Prostate gland (tissue), 2 donors: ENCODE data around the gene PCYT1B. TPM values are rescaled to one million over a fixed set of nuclear protein-coding genes. Genes with fewer than 3 reads are reported as not detected.

ENCODE experiments used
- DNase-seq: peaks from one replicate; pipeline ENCODE4 v3.0.0-alpha.2; 2019; ENCODE audit warnings: low spot score
- H3K27ac ChIP-seq, 2 donors: fragments of 200-600 bp; sonication (generic); 2 replicates each; pipeline ENCODE4 v1.5.1; 2017 to 2019
- H3K27me3 ChIP-seq: fragments of 200-600 bp; sonication (generic); replicated peaks from 2 replicates; pipeline ENCODE4 v1.5.1; 2019; ENCODE audit not compliant: insufficient read depth
- H3K36me3 ChIP-seq, 2 donors: fragments of 200-600 bp; sonication (generic); 1 replicate in 1 of 2; 2 replicates in 1 of 2; pipeline versions ENCODE4 v1.5.1 to v1.8.1; 2017 to 2019
- H3K4me1 ChIP-seq: fragments of 200-600 bp; sonication (generic); replicated peaks from 2 replicates; pipeline ENCODE4 v1.5.1; 2019
- H3K4me3 ChIP-seq, 2 donors: fragments of 200-600 bp; sonication (generic); 2 replicates each; pipeline ENCODE4 v1.5.1; 2017 to 2019
- H3K9me3 ChIP-seq: fragments of 200-600 bp; sonication (generic); 2 replicates; pipeline ENCODE4 v1.5.1; 2017
- CTCF ChIP-seq, 4 experiments: fragments of 200-600 bp in 2 of 4; fragments of 450-650 bp in 2 of 4; sonication (generic) in 2 of 4; IDR thresholded peaks; 1 replicate in 3 of 4; 2 replicates in 1 of 4; pipeline ENCODE4 v1.5.1; 2016 to 2019; ENCODE audit warnings: antibody characterized with exemption in 4 of 4, mild to moderate bottlenecking in 2 of 4, moderate library complexity in 2 of 4
- POLR2A ChIP-seq: fragments of 450-650 bp; IDR thresholded peaks from one replicate; pipeline ENCODE4 v1.6.1; 2016; ENCODE audit warnings: antibody characterized with exemption, mild to moderate bottlenecking
- POLR2AphosphoS5 ChIP-seq: sonication (generic); formaldehyde crosslinking; IDR thresholded peaks from one replicate; pipeline ENCODE4 v1.6.1; 2017; ENCODE audit warnings: antibody characterized with exemption
- WGBS: methylation state at CpG from one replicate; pipeline ENCODE4 v1.1.5; 2018; 5-methylcytosine and 5-hydroxymethylcytosine counted together
- intact Hi-C: fragments of 100-400 bp; cut with DNase I; formaldehyde crosslinking; loops from one replicate; pipeline ENCODE4 v1.14.2; 2022
- total RNA-seq, 2 donors: library from RNA; depleted of rRNA; stranded (reverse); fragments of >200 nt; gene quantifications; one replicate each; pipeline ENCODE4 v1.1.0, GENCODE V29; 2016

The PCYT1B gene
- total RNA-seq, 2 donors from 2014 or later, result 0.27 to 6.9 TPM

GRCh38 chrX:24574743-24575142 is 72.4 kb downstream of the PCYT1B start:
- intact Hi-C loops, result no loop called here

GRCh38 chrX:24567169-24567568 is 80.0 kb downstream of the PCYT1B start:
- intact Hi-C loops, result no loop called here
- DNase-seq, result no peak
- H3K4me1 ChIP-seq, result no peaks in the 10 kb centered on the region
- H3K9me3 ChIP-seq, result no peaks in the 10 kb centered on the region
- no peaks in the 10 kb centered on the region for H3K27me3 ChIP-seq
- TF ChIP-seq POLR2A (no peak), POLR2AphosphoS5 (no peak), CTCF (IDR thresholded peaks at IDR 0.05) (no peak)
- no peak overlapping the region for H3K27ac ChIP-seq
- H3K4me3 ChIP-seq, result no peak overlapping the region
- WGBS, result 67% methylated on average over 4 of the region's 4 CpGs
- H3K36me3 ChIP-seq, result no peaks in the 10 kb centered on the region

More at GRCh38 chrX:24574743-24575142, 72.4 kb downstream of the PCYT1B start:
- 92% methylated on average over 4 of the region's 4 CpGs for WGBS
- no peaks in the 10 kb centered on the region for H3K4me1 ChIP-seq
- H3K27me3 ChIP-seq, result no peaks in the 10 kb centered on the region
- TF ChIP-seq POLR2AphosphoS5, result no peak
- TF ChIP-seq POLR2A, result no peak
- TF ChIP-seq CTCF (IDR thresholded peaks at IDR 0.05), result no peak
- DNase-seq, result no peak
- no peak overlapping the region for H3K4me3 ChIP-seq
- H3K36me3 ChIP-seq, result no peaks in the 10 kb centered on the region
- no peaks in the 10 kb centered on the region for H3K9me3 ChIP-seq
- no peak overlapping the region for H3K27ac ChIP-seq

- TF ChIP-seq POLR2A, result no peak
- TF ChIP-seq POLR2AphosphoS5, result peak; percentile 39
- TF ChIP-seq CTCF (IDR thresholded peaks at IDR 0.05), result no peak
- WGBS, result 43% methylated on average over 3 of the region's 3 CpGs
- no peaks in the 10 kb centered on the region for H3K36me3 ChIP-seq
- H3K27ac ChIP-seq, result no peak overlapping the region
- no peak overlapping the region for H3K4me3 ChIP-seq
- no peak for DNase-seq
- H3K4me1 ChIP-seq, result no peaks in the 10 kb centered on the region
- no peaks in the 10 kb centered on the region for H3K9me3 ChIP-seq
- intact Hi-C loops, result no loop called here
- H3K27me3 ChIP-seq, result no peaks in the 10 kb centered on the region
Measured at GRCh38 chrX:24566240-24566639, 80.9 kb downstream of the PCYT1B start.

GRCh38 chrX:24563291-24564010 is 83.7 kb downstream of the PCYT1B start:
- Histone ChIP-seq H3K4me3 (no peak overlapping the region), H3K9me3 (no peaks in the 10 kb centered on the region), H3K27me3 (no peaks in the 10 kb centered on the region), H3K36me3 (no peaks in the 10 kb centered on the region), H3K4me1 (no peaks in the 10 kb centered on the region), H3K27ac (no peak overlapping the region)
- WGBS, result 93% methylated on average over 19 of the region's 19 CpGs
- intact Hi-C loops, result no loop called here
- TF ChIP-seq CTCF (IDR thresholded peaks at IDR 0.05) (no peak), POLR2AphosphoS5 (no peak), POLR2A (no peak)
- DNase-seq, result no peak

- H3K36me3 ChIP-seq, result no peaks in the 10 kb centered on the region
- H3K4me1 ChIP-seq, result no peaks in the 10 kb centered on the region
- intact Hi-C loops, result no loop called here
- no peak for DNase-seq
- TF ChIP-seq CTCF (IDR thresholded peaks at IDR 0.05) (no peak), POLR2AphosphoS5 (no peak), POLR2A (no peak)
- 84% methylated on average over 5 of the region's 5 CpGs for WGBS
- no peak overlapping the region for H3K4me3 ChIP-seq
- no peak overlapping the region for H3K27ac ChIP-seq
- H3K27me3 ChIP-seq, result no peaks in the 10 kb centered on the region
- no peaks in the 10 kb centered on the region for H3K9me3 ChIP-seq
Measured at GRCh38 chrX:24561121-24561520, 86.0 kb downstream of the PCYT1B start.
